Mesendoderm (in vitro differentiated cells): Measurements from ENCODE around the gene CYP2W1. TPM values are rescaled to one million over a fixed set of nuclear protein-coding genes. Genes with fewer than 3 reads are reported as not detected.
A peak's percentile ranks its signal among the peaks of the same experiment; 100 is the strongest.

Source experiments
- DNase-seq: peaks from one replicate; pipeline ENCODE4 v3.0.0; 2013
- H2AK5ac ChIP-seq: 2 replicates; pipeline ENCODE4 v1.6.1; 2013; ENCODE audit warnings: low read length, inconsistent platforms
- H2BK120ac ChIP-seq: 2 replicates; pipeline ENCODE4 v1.6.1; 2013; ENCODE audit warnings: low read depth, mild to moderate bottlenecking, low read length, moderate library complexity, mixed read lengths
- H2BK15ac ChIP-seq: replicated peaks from 2 replicates; pipeline ENCODE4 v1.6.1; 2013; ENCODE audit warnings: low read depth, mild to moderate bottlenecking, moderate library complexity
- H2BK5ac ChIP-seq: 2 replicates; pipeline ENCODE4 v1.6.1; 2013; ENCODE audit warnings: low read length, inconsistent platforms
- H3K18ac ChIP-seq: 2 replicates; pipeline ENCODE4 v1.6.1; 2013; ENCODE audit warnings: mild to moderate bottlenecking, low read length, mixed read lengths
- H3K23ac ChIP-seq: one replicate; pipeline ENCODE4 v1.6.1; 2013; ENCODE audit warnings: low read length
- H3K27ac ChIP-seq: 2 replicates; pipeline ENCODE4 v1.5.1; 2013; ENCODE audit warnings: low read depth, mild to moderate bottlenecking, inconsistent platforms, low read length, moderate library complexity
- H3K27me3 ChIP-seq: 2 replicates; pipeline ENCODE4 v1.6.1; 2013; ENCODE audit warnings: low read length, control low read depth, mild to moderate bottlenecking, inconsistent platforms; ENCODE audit not compliant: insufficient read depth, poor library complexity
- H3K36me3 ChIP-seq: 2 replicates; pipeline ENCODE4 v1.6.1; 2013; ENCODE audit warnings: low read length, inconsistent platforms; ENCODE audit not compliant: control insufficient read depth, insufficient read depth
- H3K4ac ChIP-seq: one replicate; pipeline ENCODE4 v1.6.1; 2013; ENCODE audit warnings: low read depth, mild to moderate bottlenecking, low read length, moderate library complexity
- H3K4me1 ChIP-seq: 2 replicates; pipeline ENCODE4 v1.6.1; 2013; ENCODE audit warnings: low read depth, low read length, inconsistent platforms; ENCODE audit not compliant: control insufficient read depth
- H3K4me2 ChIP-seq: 2 replicates; pipeline ENCODE4 v1.6.1; 2013; ENCODE audit warnings: low read length
- H3K4me3 ChIP-seq: 2 replicates; pipeline ENCODE4 v1.5.1; 2013; ENCODE audit warnings: mild to moderate bottlenecking, low read length
- H3K56ac ChIP-seq: one replicate; pipeline ENCODE4 v1.6.1; 2013; ENCODE audit warnings: low read length
- H3K79me1 ChIP-seq: 2 replicates; pipeline ENCODE4 v1.6.1; 2013; ENCODE audit warnings: low read length, inconsistent platforms
- H3K79me2 ChIP-seq: 2 replicates; pipeline ENCODE4 v1.6.1; 2013; ENCODE audit warnings: mild to moderate bottlenecking, low read length; ENCODE audit not compliant: control insufficient read depth, insufficient read depth
- H3K9ac ChIP-seq: 2 replicates; pipeline ENCODE4 v1.6.1; 2013; ENCODE audit warnings: low read length, inconsistent platforms
- H4K5ac ChIP-seq: one replicate; pipeline ENCODE4 v1.6.1; 2013; ENCODE audit warnings: low read length
- H4K8ac ChIP-seq: one replicate; pipeline ENCODE4 v1.6.1; 2013; ENCODE audit warnings: low read depth, mild to moderate bottlenecking, control low read depth, low read length, moderate library complexity
- WGBS: extraction: QIAGEN DNeasy Blood & Tissue Kit; methylation state at CpG from one replicate; pipeline ENCODE4 v1.1.7; 2013; ENCODE audit warnings: low lambda C conversion rate, missing lambda C conversion rate; ENCODE audit not compliant: insufficient coverage; ENCODE audit errors: extremely low coverage; 5-methylcytosine and 5-hydroxymethylcytosine counted together
- polyA plus RNA-seq, 2 experiments: library from polyadenylated mRNA; stranded (reverse); fragments of 200-250 nt; gene quantifications; one replicate each; pipeline ENCODE4 v1.2.3, GENCODE V29; 2013

The CYP2W1 gene
- polyA plus RNA-seq (2013, experiment 1 of 2): not detected
- polyA plus RNA-seq (2013, experiment 2 of 2): not detected

DNA sequence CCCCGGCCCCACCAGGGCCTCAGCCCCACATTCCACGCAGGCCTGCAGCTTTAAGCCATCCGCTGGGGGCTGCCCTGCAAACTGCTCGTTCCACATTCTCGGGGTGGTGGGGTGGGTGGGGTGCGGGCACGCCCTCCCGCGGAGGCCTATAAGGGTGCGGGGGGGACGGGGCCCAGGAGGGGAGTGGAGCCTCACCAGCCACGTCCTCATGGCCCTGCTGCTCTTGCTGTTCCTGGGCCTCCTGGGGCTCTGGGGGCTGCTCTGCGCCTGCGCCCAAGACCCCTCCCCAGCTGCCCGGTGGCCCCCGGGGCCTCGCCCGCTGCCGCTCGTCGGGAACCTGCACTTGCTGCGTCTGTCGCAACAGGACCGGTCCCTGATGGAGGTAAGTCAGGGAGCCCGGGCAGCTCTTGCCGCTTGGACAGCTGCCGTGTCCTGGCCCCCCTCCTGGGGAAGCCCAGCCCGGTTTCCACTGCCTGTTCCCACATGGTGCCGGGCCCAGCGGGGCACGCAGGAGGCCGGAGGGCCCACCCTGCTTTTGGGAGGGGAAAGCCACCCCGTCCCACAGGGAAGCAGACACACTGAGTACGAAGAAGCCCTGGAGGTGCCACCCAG is at the start of gene CYP2W1:
TSS of gene CYP2W1 (plus strand) at position 178 of the 612 bp plus-strand sequence. CDS start at position 209, 31 bp downstream.
- no peak within 1 kb of the TSS for H2AK5ac ChIP-seq
- no peak within 1 kb of the TSS for H3K4me2 ChIP-seq
- WGBS: no CpG with 5 or more reads among the region's 34 CpGs
- H4K5ac ChIP-seq: no peak within 1 kb of the TSS
- no peak for DNase-seq
- H3K4me1 ChIP-seq: no peaks in the 10 kb centered on the region
- H2BK120ac ChIP-seq: no peak within 1 kb of the TSS
- no peaks in the 10 kb centered on the region for H3K27me3 ChIP-seq
- H3K79me2 ChIP-seq: no peaks in the 10 kb centered on the region
- H3K27ac ChIP-seq: no peak within 1 kb of the TSS
- no peak within 1 kb of the TSS for H3K18ac ChIP-seq
- H4K8ac ChIP-seq: no peak within 1 kb of the TSS
- no peaks in the 10 kb centered on the region for H3K36me3 ChIP-seq
- H3K23ac ChIP-seq: no peak within 1 kb of the TSS
- H2BK15ac ChIP-seq: no peak within 1 kb of the TSS
- no peak within 1 kb of the TSS for H2BK5ac ChIP-seq
- H3K56ac ChIP-seq: no peak within 1 kb of the TSS
- no peak within 1 kb of the TSS for H3K4ac ChIP-seq
- H3K9ac ChIP-seq: no peak within 1 kb of the TSS
- no peak within 1 kb of the TSS for H3K4me3 ChIP-seq
- no peaks in the 10 kb centered on the region for H3K79me1 ChIP-seq

GRCh38 chr7:934469-935163 is 48.4 kb upstream of the CYP2W1 start:
- Histone ChIP-seq H3K18ac (no peak overlapping the region), H3K79me2 (no peaks in the 10 kb centered on the region), H3K9ac (no peak overlapping the region), H2BK120ac (no peak overlapping the region), H4K5ac (no peak overlapping the region), H3K56ac (no peak overlapping the region), H2BK5ac (no peak overlapping the region), H2BK15ac (no peak overlapping the region), H3K79me1 (no peaks in the 10 kb centered on the region), H3K4me3 (no peak overlapping the region), H4K8ac (no peak overlapping the region), H3K36me3 (no peaks in the 10 kb centered on the region), H3K27me3 (no peaks in the 10 kb centered on the region), H3K27ac (no peak overlapping the region), H3K23ac (no peak overlapping the region), H3K4me2 (no peak overlapping the region), H3K4me1 (no peaks in the 10 kb centered on the region), H2AK5ac (no peak overlapping the region), H3K4ac (no peak overlapping the region)
- no peak for DNase-seq
- no CpG with 5 or more reads among the region's 34 CpGs for WGBS

GRCh38 chr7:935164-935873 is 47.7 kb upstream of the CYP2W1 start:
- no peak for DNase-seq

DNA sequence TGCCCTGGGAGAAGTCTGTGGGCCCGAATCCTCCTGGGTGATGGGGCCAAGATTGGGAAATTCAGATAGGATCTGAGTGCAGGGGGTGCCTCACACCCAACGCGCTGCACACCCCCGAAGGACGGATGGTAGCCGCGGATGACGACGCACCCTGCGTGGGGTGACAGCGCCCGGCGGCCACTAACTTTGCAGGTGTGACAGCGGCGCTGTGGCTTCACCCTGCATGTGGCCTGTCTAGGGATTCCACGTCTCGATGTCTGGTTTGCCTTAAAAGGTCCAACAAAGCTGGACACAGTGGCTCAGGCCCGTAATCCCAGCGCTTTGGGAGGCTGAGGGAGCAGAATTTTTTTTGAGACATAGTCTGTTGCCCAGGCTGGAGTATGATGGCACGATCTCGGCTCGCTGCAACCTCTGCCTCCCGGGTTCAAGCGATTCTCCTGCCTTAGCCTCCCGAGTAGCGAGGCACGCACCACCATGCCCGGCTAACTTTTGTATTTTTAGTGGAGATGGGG is 47.1 kb upstream of the CYP2W1 start:
- Histone ChIP-seq H4K8ac (no peak overlapping the region), H3K4me3 (no peak overlapping the region), H3K4ac (no peak overlapping the region), H3K23ac (no peak overlapping the region), H3K18ac (no peak overlapping the region), H3K79me1 (no peaks in the 10 kb centered on the region), H3K4me2 (no peak overlapping the region), H4K5ac (no peak overlapping the region), H3K27me3 (no peaks in the 10 kb centered on the region), H3K56ac (no peak overlapping the region), H2BK15ac (no peak overlapping the region), H2BK120ac (no peak overlapping the region), H3K27ac (no peak overlapping the region), H3K36me3 (no peaks in the 10 kb centered on the region), H3K4me1 (no peaks in the 10 kb centered on the region), H3K79me2 (no peaks in the 10 kb centered on the region), H3K9ac (no peak overlapping the region), H2AK5ac (no peak overlapping the region), H2BK5ac (no peak overlapping the region)
- DNase-seq: no peak
- WGBS: no CpG with 5 or more reads among the region's 28 CpGs

More at GRCh38 chr7:935164-935873, 47.7 kb upstream of the CYP2W1 start:
- no peak overlapping the region for H3K4ac ChIP-seq
- H4K8ac ChIP-seq: no peak overlapping the region
- no peak overlapping the region for H3K18ac ChIP-seq
- no peak overlapping the region for H4K5ac ChIP-seq
- H2BK5ac ChIP-seq: no peak overlapping the region
- H3K79me1 ChIP-seq: no peaks in the 10 kb centered on the region
- H3K4me1 ChIP-seq: no peaks in the 10 kb centered on the region
- WGBS: no CpG with 5 or more reads among the region's 46 CpGs
- no peak overlapping the region for H3K9ac ChIP-seq
- H3K36me3 ChIP-seq: no peaks in the 10 kb centered on the region
- no peak overlapping the region for H3K23ac ChIP-seq
- H3K4me3 ChIP-seq: no peak overlapping the region
- H3K79me2 ChIP-seq: no peaks in the 10 kb centered on the region
- no peak overlapping the region for H2BK15ac ChIP-seq
- H2BK120ac ChIP-seq: no peak overlapping the region
- no peak overlapping the region for H3K56ac ChIP-seq
- no peak overlapping the region for H3K4me2 ChIP-seq
- H3K27me3 ChIP-seq: no peaks in the 10 kb centered on the region
- H2AK5ac ChIP-seq: no peak overlapping the region
- H3K27ac ChIP-seq: no peak overlapping the region

GRCh38 chr7:936386-937054 is 46.5 kb upstream of the CYP2W1 start:
- no peak overlapping the region for H3K27ac ChIP-seq
- H2BK5ac ChIP-seq: no peak overlapping the region
- H3K18ac ChIP-seq: no peak overlapping the region
- no peaks in the 10 kb centered on the region for H3K79me1 ChIP-seq
- no peaks in the 10 kb centered on the region for H3K36me3 ChIP-seq
- no peak overlapping the region for H3K23ac ChIP-seq
- no peak overlapping the region for H2AK5ac ChIP-seq
- H3K79me2 ChIP-seq: no peaks in the 10 kb centered on the region
- no peak overlapping the region for H4K8ac ChIP-seq
- peak; percentile 50 for DNase-seq
- H2BK15ac ChIP-seq: no peak overlapping the region
- H4K5ac ChIP-seq: no peak overlapping the region
- H3K56ac ChIP-seq: no peak overlapping the region
- H3K9ac ChIP-seq: no peak overlapping the region
- no CpG with 5 or more reads among the region's 22 CpGs for WGBS
- H2BK120ac ChIP-seq: no peak overlapping the region
- no peak overlapping the region for H3K4me3 ChIP-seq
- H3K4ac ChIP-seq: no peak overlapping the region
- no peak overlapping the region for H3K4me2 ChIP-seq
- no peaks in the 10 kb centered on the region for H3K4me1 ChIP-seq
- no peaks in the 10 kb centered on the region for H3K27me3 ChIP-seq
